IMR-90 (cell line): ENCODE measurements around the gene MPPED2. TPM values are rescaled to one million over a fixed set of nuclear protein-coding genes. Genes with fewer than 3 reads are reported as not detected.

ENCODE experiments used
- ATAC-seq: fragments of 200-7000 bp; cut with Tn5 transposase; 2 replicates; pipeline ENCODE4 v1.9.1; 2020; ENCODE audit warnings: low read depth, mild to moderate bottlenecking, moderate library complexity
- BruUV-seq: library from RNA; stranded (reverse); fragments of 400-500 nt; replicated peaks from 2 replicates; lab custom pipeline; 2021; lab: Mats Ljungman, UMichigan
- CTCF ChIA-PET: fragments of 300-600 bp; formaldehyde crosslinking; extraction: SDS; loops from one replicate; lab custom pipeline; 2021; ENCODE audit warnings: antibody characterized with exemption; lab: Yijun Ruan, JAX
- POLR2A ChIA-PET: fragments of 300-600 bp; sonication (Branson Sonifier 250); formaldehyde crosslinking; loops from one replicate; lab custom pipeline; 2022; ENCODE audit warnings: antibody characterized with exemption; ENCODE audit not compliant: unreplicated experiment; lab: Charles Lee
- DNase-seq: peaks from one replicate; pipeline ENCODE4 v3.0.0; 2013
- H2AFZ ChIP-seq: replicated peaks from 2 replicates; pipeline ENCODE3; 2013; ENCODE audit warnings: low read length, mild to moderate bottlenecking; ENCODE audit not compliant: poor library complexity
- H2AK5ac ChIP-seq: 2 replicates; pipeline ENCODE4 v1.6.1; 2013; ENCODE audit warnings: low read depth, low read length, inconsistent platforms
- H2AK9ac ChIP-seq: replicated peaks from 2 replicates; pipeline ENCODE3; 2013; ENCODE audit warnings: mild to moderate bottlenecking, low read depth, low read length, moderate library complexity; ENCODE audit not compliant: poor library complexity
- H2BK120ac ChIP-seq: 2 replicates; pipeline ENCODE4 v1.6.1; 2013; ENCODE audit warnings: low read depth, low read length, inconsistent platforms
- H2BK15ac ChIP-seq: 3 replicates; pipeline ENCODE4 v1.6.1; 2013; ENCODE audit warnings: low read depth, low read length, inconsistent platforms
- H2BK20ac ChIP-seq: 2 replicates; pipeline ENCODE4 v1.6.1; 2013; ENCODE audit warnings: low read depth, mild to moderate bottlenecking, inconsistent platforms, low read length, moderate library complexity
- H2BK5ac ChIP-seq: 2 replicates; pipeline ENCODE4 v1.6.1; 2013; ENCODE audit warnings: mild to moderate bottlenecking, low read depth, low read length, inconsistent platforms; ENCODE audit not compliant: poor library complexity, severe bottlenecking
- H3K14ac ChIP-seq: replicated peaks from 2 replicates; pipeline ENCODE4 v1.6.1; 2013; ENCODE audit warnings: low read depth, low read length, inconsistent platforms
- H3K18ac ChIP-seq: 2 replicates; pipeline ENCODE4 v1.6.1; 2013; ENCODE audit warnings: low read depth, low read length, control low read depth
- H3K23ac ChIP-seq: 2 replicates; pipeline ENCODE4 v1.6.1; 2013; ENCODE audit warnings: low read depth, low read length, inconsistent platforms
- H3K27ac ChIP-seq: 2 replicates; pipeline ENCODE4 v1.5.1; 2013; ENCODE audit warnings: mild to moderate bottlenecking, control low read depth, low read length; ENCODE audit not compliant: insufficient read depth
- H3K27me3 ChIP-seq: 2 replicates; pipeline ENCODE4 v1.6.1; 2013; ENCODE audit warnings: low read length; ENCODE audit not compliant: control insufficient read depth, insufficient read depth
- H3K36me3 ChIP-seq: 2 replicates; pipeline ENCODE4 v1.6.1; 2013; ENCODE audit warnings: low read length, mixed read lengths; ENCODE audit not compliant: control insufficient read depth, insufficient read depth
- H3K4ac ChIP-seq: 2 replicates; pipeline ENCODE4 v1.6.1; 2013; ENCODE audit warnings: low read depth, low read length, inconsistent platforms
- H3K4me1 ChIP-seq: 2 replicates; pipeline ENCODE4 v1.6.1; 2013; ENCODE audit warnings: low read length, mixed read lengths; ENCODE audit not compliant: control insufficient read depth, insufficient read depth
- H3K4me2 ChIP-seq: 2 replicates; pipeline ENCODE4 v1.6.1; 2013; ENCODE audit warnings: low read depth, mild to moderate bottlenecking, control low read depth, low read length, moderate library complexity
- H3K4me3 ChIP-seq: 2 replicates; pipeline ENCODE4 v1.5.1; 2013; ENCODE audit warnings: low read depth, mild to moderate bottlenecking, control low read depth, low read length, moderate library complexity; ENCODE audit not compliant: insufficient read depth
- H3K56ac ChIP-seq: 2 replicates; pipeline ENCODE4 v1.6.1; 2013; ENCODE audit warnings: low read length, inconsistent platforms; ENCODE audit not compliant: insufficient read depth; ENCODE audit errors: extremely low read depth
- H3K79me1 ChIP-seq, 2 experiments: 2 replicates each; pipeline ENCODE4 v1.6.1; 2013; ENCODE audit warnings: low read length in 2 of 2, inconsistent platforms in 1 of 2, low read depth in 1 of 2
- H3K9ac ChIP-seq: 2 replicates; pipeline ENCODE4 v1.6.1; 2013; ENCODE audit warnings: low read depth, low read length, control low read depth
- H3K9me1 ChIP-seq: 2 replicates; pipeline ENCODE4 v1.6.1; 2013; ENCODE audit warnings: low read length, inconsistent platforms; ENCODE audit not compliant: insufficient read depth
- H3K9me3 ChIP-seq: 2 replicates; pipeline ENCODE4 v1.6.1; 2013; ENCODE audit warnings: low read length; ENCODE audit not compliant: control insufficient read depth, insufficient read depth
- H4K20me1 ChIP-seq: 2 replicates; pipeline ENCODE4 v1.6.1; 2013; ENCODE audit warnings: low read length, inconsistent platforms; ENCODE audit not compliant: insufficient read depth
- H4K5ac ChIP-seq: 2 replicates; pipeline ENCODE4 v1.6.1; 2013; ENCODE audit warnings: mild to moderate bottlenecking, low read depth, low read length, control low read depth
- H4K8ac ChIP-seq, 2 experiments: 2 replicates each; pipeline ENCODE4 v1.6.1; 2013; ENCODE audit warnings: low read depth in 2 of 2, low read length in 2 of 2, control low read depth in 1 of 2, inconsistent platforms in 1 of 2
- H4K91ac ChIP-seq: 2 replicates; pipeline ENCODE4 v1.6.1; 2013; ENCODE audit warnings: low read depth, low read length, inconsistent platforms; ENCODE audit not compliant: insufficient read depth
- BHLHE40 ChIP-seq: fragments of 150-350 bp; IDR thresholded peaks from 2 replicates; pipeline ENCODE4 v1.6.1; 2016; ENCODE audit warnings: mild to moderate bottlenecking, low read depth, low read length
- CEBPB ChIP-seq: IDR thresholded peaks from 2 replicates; pipeline ENCODE4 v1.6.1; 2012; ENCODE audit warnings: low read depth, low read length, improper control_type of control experiment
- FOS ChIP-seq: fragments of 150-350 bp; IDR thresholded peaks from 2 replicates; pipeline ENCODE4 v1.6.1; 2016; ENCODE audit warnings: low read depth, low read length
- MAZ ChIP-seq: IDR thresholded peaks from 2 replicates; pipeline ENCODE4 v1.6.1; 2012; ENCODE audit warnings: low read depth, mild to moderate bottlenecking, low read length, improper control_type of control experiment, moderate library complexity, borderline replicate concordance
- MXI1 ChIP-seq: IDR thresholded peaks from 2 replicates; pipeline ENCODE4 v1.6.1; 2012; ENCODE audit warnings: low read depth, mild to moderate bottlenecking, low read length, moderate library complexity, borderline replicate concordance
- POLR2A ChIP-seq: IDR thresholded peaks from 2 replicates; pipeline ENCODE4 v1.6.1; 2012; ENCODE audit warnings: mild to moderate bottlenecking, low read depth, low read length
- RCOR1 ChIP-seq: IDR thresholded peaks from 2 replicates; pipeline ENCODE4 v1.6.1; 2012; ENCODE audit warnings: mild to moderate bottlenecking, low read length, improper control_type of control experiment; ENCODE audit not compliant: insufficient replicate concordance
- WGBS, 2 experiments: methylation state at CpG; one replicate each; pipeline versions ENCODE4 v1.1.5 to v1.1.7; 2013; ENCODE audit warnings: missing lambda C conversion rate in 2 of 2; ENCODE audit not compliant: insufficient read length in 1 of 2; ENCODE audit errors: extremely low coverage in 2 of 2; 5-methylcytosine and 5-hydroxymethylcytosine counted together
- dilution Hi-C: fragments of 300-500 bp; cut with HindIII; formaldehyde crosslinking; loops from one replicate; pipeline ENCODE4 v1.14.3; 2018; ENCODE audit warnings: low sequenced_read_pairs; ENCODE audit not compliant: unreplicated experiment
- in situ Hi-C: fragments of 300-500 bp; cut with MboI; formaldehyde crosslinking; loops from 3 replicates; pipeline ENCODE4 v1.14.3; 2019; ENCODE audit warnings: low sequenced_read_pairs, inconsistent platforms, mixed read lengths
- intact Hi-C: fragments of 100-400 bp; cut with micrococcal nuclease; formaldehyde crosslinking; loops from 2 replicates; pipeline ENCODE4 v1.10.0; 2022
- polyA plus RNA-seq, 3 experiments: library from polyadenylated mRNA; depleted of rRNA; stranded (reverse); fragments of >200 nt; gene quantifications; 2 replicates each; pipeline ENCODE4 v1.2.3, GENCODE V29; 2012; ENCODE audit warnings: low replicate concordance in 1 of 3
- total RNA-seq: library from RNA; depleted of rRNA; stranded (reverse); fragments of >200 nt; gene quantifications from 2 replicates; pipeline ENCODE4 v1.2.3, GENCODE V29; 2012
- TF ChIP-seq, protein P1 (sequence below): fragments of 150-350 bp; IDR thresholded peaks from 2 replicates; pipeline ENCODE4 v1.6.1; 2016; ENCODE audit warnings: low read depth, mild to moderate bottlenecking, low read length, moderate library complexity, borderline replicate concordance
- TF ChIP-seq, protein P2 (sequence below): conservative IDR thresholded peaks from 2 replicates; pipeline ENCODE4 v1.5.1; 2012; ENCODE audit warnings: mild to moderate bottlenecking, low read depth, low read length, improper control_type of control experiment
- TF ChIP-seq, protein P3 (sequence below): fragments of 150-350 bp; IDR thresholded peaks from 2 replicates; pipeline ENCODE4 v1.6.1; 2017; ENCODE audit warnings: mild to moderate bottlenecking, antibody characterized with exemption, low read length, low read depth

Gene MPPED2
- total and polyA plus RNA-seq, 2 of the 4 experiments (the other 2 are of a cell fraction), result 0.10 TPM; not detected in 1

DNA sequence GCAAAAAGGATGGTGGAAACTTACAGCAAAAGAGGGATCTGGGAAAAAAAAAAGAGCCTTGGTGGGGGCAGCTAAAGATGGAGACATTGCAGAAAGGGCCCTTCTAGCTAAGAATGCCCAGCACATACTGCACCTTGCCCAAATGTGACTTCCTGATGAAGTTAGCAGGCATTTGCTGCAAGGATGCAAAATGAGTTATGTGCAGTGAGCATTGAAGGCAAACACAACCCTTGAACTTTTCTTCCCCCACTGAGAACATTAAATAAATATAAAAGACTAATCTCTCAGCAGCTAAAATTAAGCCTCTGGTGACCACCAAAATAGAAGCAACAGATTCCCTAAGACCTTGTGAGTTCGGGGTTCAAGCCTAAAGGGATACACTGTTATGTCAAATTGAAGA, 133.3 kb downstream of the MPPED2 start:
- no peak overlapping the region for H4K5ac ChIP-seq
- dilution Hi-C loops, result no loop called here
- no CpG with 5 or more reads among the region's 1 CpG for WGBS, 2 experiments
- no peak overlapping the region for H3K14ac ChIP-seq
- H3K9ac ChIP-seq, result no peak overlapping the region
- H3K23ac ChIP-seq, result no peak overlapping the region
- no peak overlapping the region for H4K8ac ChIP-seq
- TF ChIP-seq POLR2A, result no peak
- TF ChIP-seq, protein P1, sequence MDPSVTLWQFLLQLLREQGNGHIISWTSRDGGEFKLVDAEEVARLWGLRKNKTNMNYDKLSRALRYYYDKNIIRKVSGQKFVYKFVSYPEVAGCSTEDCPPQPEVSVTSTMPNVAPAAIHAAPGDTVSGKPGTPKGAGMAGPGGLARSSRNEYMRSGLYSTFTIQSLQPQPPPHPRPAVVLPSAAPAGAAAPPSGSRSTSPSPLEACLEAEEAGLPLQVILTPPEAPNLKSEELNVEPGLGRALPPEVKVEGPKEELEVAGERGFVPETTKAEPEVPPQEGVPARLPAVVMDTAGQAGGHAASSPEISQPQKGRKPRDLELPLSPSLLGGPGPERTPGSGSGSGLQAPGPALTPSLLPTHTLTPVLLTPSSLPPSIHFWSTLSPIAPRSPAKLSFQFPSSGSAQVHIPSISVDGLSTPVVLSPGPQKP, result no peak
- TF ChIP-seq, protein P2, sequence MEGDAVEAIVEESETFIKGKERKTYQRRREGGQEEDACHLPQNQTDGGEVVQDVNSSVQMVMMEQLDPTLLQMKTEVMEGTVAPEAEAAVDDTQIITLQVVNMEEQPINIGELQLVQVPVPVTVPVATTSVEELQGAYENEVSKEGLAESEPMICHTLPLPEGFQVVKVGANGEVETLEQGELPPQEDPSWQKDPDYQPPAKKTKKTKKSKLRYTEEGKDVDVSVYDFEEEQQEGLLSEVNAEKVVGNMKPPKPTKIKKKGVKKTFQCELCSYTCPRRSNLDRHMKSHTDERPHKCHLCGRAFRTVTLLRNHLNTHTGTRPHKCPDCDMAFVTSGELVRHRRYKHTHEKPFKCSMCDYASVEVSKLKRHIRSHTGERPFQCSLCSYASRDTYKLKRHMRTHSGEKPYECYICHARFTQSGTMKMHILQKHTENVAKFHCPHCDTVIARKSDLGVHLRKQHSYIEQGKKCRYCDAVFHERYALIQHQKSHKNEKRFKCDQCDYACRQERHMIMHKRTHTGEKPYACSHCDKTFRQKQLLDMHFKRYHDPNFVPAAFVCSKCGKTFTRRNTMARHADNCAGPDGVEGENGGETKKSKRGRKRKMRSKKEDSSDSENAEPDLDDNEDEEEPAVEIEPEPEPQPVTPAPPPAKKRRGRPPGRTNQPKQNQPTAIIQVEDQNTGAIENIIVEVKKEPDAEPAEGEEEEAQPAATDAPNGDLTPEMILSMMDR, result no peak
- no peak for TF ChIP-seq CEBPB
- TF ChIP-seq MAZ, result no peak
- no peak for TF ChIP-seq RCOR1
- TF ChIP-seq, protein P3, sequence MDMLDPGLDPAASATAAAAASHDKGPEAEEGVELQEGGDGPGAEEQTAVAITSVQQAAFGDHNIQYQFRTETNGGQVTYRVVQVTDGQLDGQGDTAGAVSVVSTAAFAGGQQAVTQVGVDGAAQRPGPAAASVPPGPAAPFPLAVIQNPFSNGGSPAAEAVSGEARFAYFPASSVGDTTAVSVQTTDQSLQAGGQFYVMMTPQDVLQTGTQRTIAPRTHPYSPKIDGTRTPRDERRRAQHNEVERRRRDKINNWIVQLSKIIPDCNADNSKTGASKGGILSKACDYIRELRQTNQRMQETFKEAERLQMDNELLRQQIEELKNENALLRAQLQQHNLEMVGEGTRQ, result no peak
- TF ChIP-seq FOS, result no peak
- no peak for TF ChIP-seq BHLHE40
- no peak for TF ChIP-seq MXI1
- no peak overlapping the region for H4K91ac ChIP-seq
- intact Hi-C loops, result no loop called here
- H3K18ac ChIP-seq, result no peak overlapping the region
- no peak overlapping the region for H2BK15ac ChIP-seq
- H3K4me3 ChIP-seq, result no peak overlapping the region
- no peak overlapping the region for H2AK5ac ChIP-seq
- H3K9me1 ChIP-seq, result no peaks in the 10 kb centered on the region
- H3K36me3 ChIP-seq, result no peaks in the 10 kb centered on the region
- no peak overlapping the region for H2AFZ ChIP-seq
- H2BK20ac ChIP-seq, result no peak overlapping the region
- H3K4me2 ChIP-seq, result no peak overlapping the region
- DNase-seq (no peak), ATAC-seq (no peak)
- no peak overlapping the region for H2AK9ac ChIP-seq
- ChIA-PET CTCF (no interaction called here), POLR2A (no interaction called here)
- H3K4ac ChIP-seq, result no peak overlapping the region
- in situ Hi-C loops, result no loop called here
- H3K79me1 ChIP-seq, result no peaks in the 10 kb centered on the region
- H2BK120ac ChIP-seq, result no peak overlapping the region
- no peaks in the 10 kb centered on the region for H3K9me3 ChIP-seq
- no peaks in the 10 kb centered on the region for H3K27me3 ChIP-seq
- H4K20me1 ChIP-seq, result no peaks in the 10 kb centered on the region
- no peak overlapping the region for H3K56ac ChIP-seq
- H3K4me1 ChIP-seq, result no peaks in the 10 kb centered on the region
- no TSS peak for BruUV-seq
- H3K27ac ChIP-seq, result no peak overlapping the region
- H2BK5ac ChIP-seq, result no peak overlapping the region
